H1 (cell line): ENCODE data around the gene CNIH1. TPM values are rescaled to one million over a fixed set of nuclear protein-coding genes. Genes with fewer than 3 reads are reported as not detected.

Experiments used
- CTCF ChIA-PET: fragments of 300-600 bp; sonication (Branson Sonifier 250); formaldehyde crosslinking; loops from one replicate; lab custom pipeline; 2021; ENCODE audit not compliant: partially characterized antibody; lab: Charles Lee
- POLR2A ChIA-PET: fragments of 300-600 bp; sonication (Branson Sonifier 250); formaldehyde crosslinking; loops from one replicate; lab custom pipeline; 2021; ENCODE audit warnings: inconsistent platforms; ENCODE audit not compliant: partially characterized antibody; lab: Charles Lee
- DNase-seq, 2 experiments: peaks; one replicate each; pipeline versions ENCODE4 v3.0.0 to v3.0.0-alpha.2; 2010 to 2022; ENCODE audit warnings: low spot score in 2 of 2, low read depth in 1 of 2, mixed read lengths in 1 of 2
- FAIRE-seq: peaks from 2 replicates; lab custom pipeline; 2011; peaks lifted over from hg19 to GRCh38; lab: Jason Lieb, UNC
- H2AFZ ChIP-seq: 2 replicates; pipeline ENCODE4 v1.8.1; 2012; ENCODE audit warnings: low read length, inconsistent platforms
- H2AK5ac ChIP-seq: 2 replicates; pipeline ENCODE4 v1.6.1; 2013; ENCODE audit warnings: low read depth, low read length
- H2BK120ac ChIP-seq: replicated peaks from 2 replicates; pipeline ENCODE3; 2013; ENCODE audit warnings: low read depth, low read length, inconsistent platforms
- H2BK12ac ChIP-seq: 2 replicates; pipeline ENCODE4 v1.6.1; 2013; ENCODE audit warnings: low read depth, low read length
- H2BK15ac ChIP-seq: 2 replicates; pipeline ENCODE4 v1.6.1; 2013; ENCODE audit warnings: low read length
- H2BK20ac ChIP-seq: 2 replicates; pipeline ENCODE4 v1.6.1; 2013; ENCODE audit warnings: low read length
- H2BK5ac ChIP-seq: 2 replicates; pipeline ENCODE4 v1.6.1; 2013; ENCODE audit warnings: low read depth, low read length
- H3K14ac ChIP-seq: 2 replicates; pipeline ENCODE4 v1.6.1; 2013; ENCODE audit warnings: inconsistent platforms; ENCODE audit not compliant: insufficient read length
- H3K18ac ChIP-seq: 2 replicates; pipeline ENCODE4 v1.6.1; 2013; ENCODE audit warnings: low read length; ENCODE audit errors: extremely low read depth
- H3K23ac ChIP-seq: 2 replicates; pipeline ENCODE4 v1.6.1; 2013; ENCODE audit warnings: inconsistent platforms; ENCODE audit not compliant: insufficient read length
- H3K23me2 ChIP-seq: 2 replicates; pipeline ENCODE4 v1.6.1; 2013; ENCODE audit warnings: low read depth, low read length
- H3K27ac ChIP-seq: 2 replicates; pipeline ENCODE4 v1.6.1; 2011; ENCODE audit warnings: low read depth, low read length, inconsistent platforms
- H3K27me3 ChIP-seq, 4 experiments: replicated peaks in 1 of 4; 1 replicate in 1 of 4; 2 replicates in 3 of 4; pipeline versions ENCODE4 v1.6.1 to v1.8.1; 2011 to 2013; ENCODE audit warnings: low read length in 3 of 4, mild to moderate bottlenecking in 3 of 4, inconsistent platforms in 2 of 4, mixed read lengths in 2 of 4, moderate library complexity in 1 of 4; ENCODE audit not compliant: control insufficient read depth in 3 of 4, insufficient read depth in 3 of 4; ENCODE audit errors: extremely low read depth in 1 of 4
- H3K36me3 ChIP-seq, 4 experiments: 2 replicates each; pipeline versions ENCODE4 v1.6.1 to v1.8.1; 2011 to 2013; ENCODE audit warnings: mild to moderate bottlenecking in 4 of 4, low read length in 3 of 4, moderate library complexity in 2 of 4, control low read depth in 1 of 4, inconsistent platforms in 1 of 4; ENCODE audit not compliant: insufficient read depth in 4 of 4, control insufficient read depth in 2 of 4
- H3K4ac ChIP-seq: replicated peaks from 2 replicates; pipeline ENCODE3; 2013; ENCODE audit warnings: low read length, low read depth, mixed read lengths, inconsistent platforms; ENCODE audit not compliant: insufficient read length
- H3K4me1 ChIP-seq, 4 experiments: replicated peaks in 1 of 4; 1 replicate in 1 of 4; 2 replicates in 3 of 4; pipeline versions ENCODE4 v1.6.1 to v1.8.1; 2011 to 2013; ENCODE audit warnings: low read length in 3 of 4, inconsistent platforms in 2 of 4, mixed read lengths in 1 of 4; ENCODE audit not compliant: insufficient read depth in 4 of 4, control insufficient read depth in 3 of 4
- H3K4me2 ChIP-seq, 2 experiments: 2 replicates each; pipeline versions ENCODE4 v1.6.1 to v1.8.1; 2011 to 2013; ENCODE audit warnings: low read depth in 2 of 2, low read length in 2 of 2, control low read depth in 1 of 2, inconsistent platforms in 1 of 2, mild to moderate bottlenecking in 1 of 2; ENCODE audit not compliant: insufficient read depth in 1 of 2
- H3K4me3 ChIP-seq, 4 experiments: fragments of 200-600, 300-600 bp in 1 of 4; sonication (generic), shearing (Covaris generic), sonication (Bioruptor Twin) in 1 of 4; 2 replicates each; pipeline versions ENCODE4 v1.5.1 to v1.8.1; 2011 to 2016; ENCODE audit warnings: low read length in 4 of 4, low read depth in 3 of 4, control low read depth in 2 of 4, inconsistent platforms in 2 of 4, mild to moderate bottlenecking in 2 of 4, mixed read lengths in 1 of 4, moderate library complexity in 1 of 4; ENCODE audit not compliant: insufficient read depth in 2 of 4; ENCODE audit errors: extremely low read depth in 1 of 4
- H3K56ac ChIP-seq: replicated peaks from 2 replicates; pipeline ENCODE3; 2013; ENCODE audit warnings: low read depth, mild to moderate bottlenecking, mixed read lengths, low read length, inconsistent platforms; ENCODE audit not compliant: insufficient read length
- H3K79me1 ChIP-seq: 2 replicates; pipeline ENCODE4 v1.6.1; 2013; ENCODE audit warnings: low read depth, low read length, control low read depth
- H3K79me2 ChIP-seq, 2 experiments: 2 replicates each; pipeline versions ENCODE4 v1.6.1 to v1.8.1; 2012 to 2013; ENCODE audit warnings: low read length in 2 of 2, mild to moderate bottlenecking in 2 of 2, inconsistent platforms in 1 of 2; ENCODE audit not compliant: insufficient read depth in 2 of 2, control insufficient read depth in 1 of 2
- H3K9ac ChIP-seq, 4 experiments: replicated peaks in 1 of 4; 1 replicate in 1 of 4; 2 replicates in 3 of 4; pipeline versions ENCODE4 v1.6.1 to v1.8.1; 2011 to 2013; ENCODE audit warnings: low read depth in 3 of 4, low read length in 3 of 4, control low read depth in 2 of 4, mild to moderate bottlenecking in 2 of 4, moderate library complexity in 2 of 4, inconsistent platforms in 1 of 4; ENCODE audit errors: extremely low read depth in 1 of 4
- H3K9me3 ChIP-seq, 2 experiments: 2 replicates each; pipeline versions ENCODE4 v1.6.1 to v1.8.1; 2012 to 2013; ENCODE audit warnings: mild to moderate bottlenecking in 2 of 2, moderate library complexity in 2 of 2, control low read depth in 1 of 2, inconsistent platforms in 1 of 2, low read depth in 1 of 2, low read length in 1 of 2, mixed read lengths in 1 of 2; ENCODE audit not compliant: insufficient read depth in 2 of 2
- H4K20me1 ChIP-seq, 2 experiments: replicated peaks in 1 of 2; 2 replicates each; pipeline versions ENCODE3 to v1.8.1; 2011 to 2013; ENCODE audit warnings: inconsistent platforms in 2 of 2, low read length in 2 of 2, mild to moderate bottlenecking in 1 of 2; ENCODE audit not compliant: insufficient read depth in 2 of 2, control insufficient read depth in 1 of 2
- H4K5ac ChIP-seq: 2 replicates; pipeline ENCODE4 v1.6.1; 2013; ENCODE audit warnings: low read length, low read depth, mixed read lengths, inconsistent platforms; ENCODE audit not compliant: insufficient read length
- H4K8ac ChIP-seq: 2 replicates; pipeline ENCODE4 v1.8.0; 2013; ENCODE audit warnings: mild to moderate bottlenecking, moderate library complexity, low read length, inconsistent platforms; ENCODE audit not compliant: insufficient read depth; ENCODE audit errors: extremely low read depth
- H4K91ac ChIP-seq: replicated peaks from 2 replicates; pipeline ENCODE3; 2013; ENCODE audit warnings: low read length, mixed read lengths, inconsistent platforms; ENCODE audit not compliant: insufficient read length
- BACH1 ChIP-seq: IDR thresholded peaks from 2 replicates; pipeline ENCODE4 v1.6.1; 2012; ENCODE audit warnings: low read length, improper control_type of control experiment
- BCL11A ChIP-seq, 2 experiments: IDR thresholded peaks; one replicate each; pipeline ENCODE4 v1.6.1; 2011; ENCODE audit warnings: low read depth in 2 of 2, low read length in 2 of 2, mild to moderate bottlenecking in 2 of 2
- HDAC2 ChIP-seq, 2 experiments: fragments of 300-600 bp in 1 of 2; sonication (generic) in 1 of 2; IDR thresholded peaks; 2 replicates each; pipeline ENCODE4 v1.6.1; 2011 to 2012; ENCODE audit warnings: low read depth in 2 of 2, low read length in 2 of 2, mild to moderate bottlenecking in 2 of 2, moderate library complexity in 2 of 2, borderline replicate concordance in 1 of 2, inconsistent platforms in 1 of 2
- POLR2AphosphoS5 ChIP-seq: IDR thresholded peaks from 2 replicates; pipeline ENCODE4 v1.6.1; 2011; ENCODE audit warnings: low read depth, low read length
- RXRA ChIP-seq: IDR thresholded peaks from 2 replicates; pipeline ENCODE4 v1.6.1; 2011; ENCODE audit warnings: low read depth, mild to moderate bottlenecking, low read length, moderate library complexity; ENCODE audit not compliant: insufficient read depth
- TBP ChIP-seq: IDR thresholded peaks from 2 replicates; pipeline ENCODE4 v1.6.1; 2011; ENCODE audit warnings: low read depth, low read length, improper control_type of control experiment
- WGBS, 2 experiments: shearing (Covaris generic) in 1 of 2; methylation state at CpG; one replicate each; pipeline versions ENCODE4 v1.1.6 to v1.1.7; 2013 to 2015; ENCODE audit warnings: low lambda C conversion rate in 2 of 2, mixed read lengths in 2 of 2, inconsistent platforms in 1 of 2, low coverage in 1 of 2, missing lambda C conversion rate in 1 of 2; ENCODE audit not compliant: insufficient replicate concordance in 2 of 2, insufficient coverage in 1 of 2, insufficient read length in 1 of 2; ENCODE audit errors: extremely low coverage in 1 of 2, missing lambda C conversion rate in 1 of 2; 5-methylcytosine and 5-hydroxymethylcytosine counted together
- polyA plus RNA-seq, 7 experiments: library from polyadenylated mRNA; depleted of rRNA in 3 of 7; stranded (reverse) in 5 of 7; unstranded in 2 of 7; fragments of >200 nt in 5 of 7; fragments of 200-250 nt in 2 of 7; gene quantifications; 1 replicate in 5 of 7; 2 replicates in 1 of 7; 4 replicates in 1 of 7; pipeline versions ENCODE4 v1.2.1 to v1.2.3, GENCODE V29; 2011 to 2013; ENCODE audit warnings: missing spikeins in 2 of 7, mixed read lengths in 2 of 7
- total RNA-seq: library from RNA; stranded (reverse); fragmentation: NEBNext Ultra II Directional; extraction: Animal tissue kit (Norgen Biotek cat#: 25700); gene quantifications from 2 replicates; pipeline ENCODE4 v1.2.1, GENCODE V29; 2021
- TF ChIP-seq, protein P1 (sequence below): IDR thresholded peaks from 2 replicates; pipeline ENCODE4 v1.6.1; 2012; ENCODE audit warnings: inconsistent platforms

The CNIH1 gene
- total and polyA plus RNA-seq, 2 of the 8 experiments (the other 6 are each of a cell fraction or from before 2014, with no cell fraction given), result 119 to 333 TPM

DNA sequence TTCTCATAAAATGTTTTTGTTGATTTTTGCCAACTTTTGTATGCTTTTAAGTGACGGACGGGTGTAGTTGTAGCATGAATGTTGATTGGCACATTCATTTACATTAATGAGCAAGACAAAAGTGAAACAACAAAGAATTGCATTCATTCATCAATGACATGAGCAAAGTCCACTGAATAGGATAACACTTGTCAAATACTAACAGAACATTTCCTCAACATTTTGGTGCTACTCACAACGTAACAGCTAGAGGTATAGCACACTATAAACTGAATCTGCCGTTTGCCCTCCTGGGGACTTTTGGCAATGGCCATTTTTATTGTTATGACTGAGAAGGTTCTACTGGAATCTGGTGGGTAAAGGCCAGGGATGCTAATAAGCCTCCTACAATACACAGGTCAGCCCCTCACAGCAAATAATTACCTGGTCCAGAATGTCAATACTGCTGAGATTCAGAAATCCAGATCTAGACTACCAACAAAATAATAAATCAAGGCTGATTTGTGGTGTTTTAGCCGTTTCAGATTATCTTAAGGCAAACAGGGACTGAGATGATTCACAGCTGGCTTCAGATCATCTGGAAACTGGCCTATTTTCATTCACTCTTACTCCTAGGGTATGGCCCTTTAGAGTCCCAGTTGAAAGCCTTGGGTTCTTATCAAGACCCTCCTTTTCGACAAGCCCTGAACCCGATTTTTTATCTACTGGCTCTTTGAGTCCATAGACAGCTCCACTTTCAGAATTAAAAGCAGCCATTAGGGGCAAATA lies 66.9 kb downstream of the CNIH1 start:
- H3K27ac ChIP-seq, result no peak overlapping the region
- H2AFZ ChIP-seq, result no peak overlapping the region
- CTCF ChIA-PET, result interaction anchor here (0.7 to 3.8 kb wide), 3 partner anchors 7 to 119 kb away, joined by 4 to 16 read pairs (median 4); no protein-coding TSS in a partner anchor
- POLR2A ChIA-PET, result no interaction called here
- no peak for TF ChIP-seq POLR2AphosphoS5
- no peak for TF ChIP-seq BCL11A (IDR thresholded peaks at IDR 0.05; ENCODE audit: low read depth in 2 of 2, low read length in 2 of 2)
- TF ChIP-seq BACH1, result no peak
- TF ChIP-seq RXRA, result no peak
- TF ChIP-seq, protein P1, sequence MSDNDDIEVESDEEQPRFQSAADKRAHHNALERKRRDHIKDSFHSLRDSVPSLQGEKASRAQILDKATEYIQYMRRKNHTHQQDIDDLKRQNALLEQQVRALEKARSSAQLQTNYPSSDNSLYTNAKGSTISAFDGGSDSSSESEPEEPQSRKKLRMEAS, result no peak
- TF ChIP-seq HDAC2 (IDR thresholded peaks at IDR 0.05; ENCODE audit: borderline replicate concordance in 1 of 2, low read depth in 2 of 2, low read length in 2 of 2), result no peak
- TF ChIP-seq TBP, result no peak
- H3K23ac ChIP-seq, result no peak overlapping the region
- no peak overlapping the region for H3K14ac ChIP-seq
- no peak for FAIRE-seq
- H4K91ac ChIP-seq, result no peak overlapping the region
- H3K9ac ChIP-seq, result no peak overlapping the region
- no peak overlapping the region for H3K4me2 ChIP-seq
- H3K9me3 ChIP-seq, result no peaks in the 10 kb centered on the region
- no peak overlapping the region; the same call in 1 of the 2 replicates for H2BK5ac ChIP-seq
- H2AK5ac ChIP-seq, result no peak overlapping the region
- H3K56ac ChIP-seq, result no peak overlapping the region
- H2BK12ac ChIP-seq, result no peak overlapping the region
- no peaks in the 10 kb centered on the region for H3K23me2 ChIP-seq
- H3K4me1 ChIP-seq, result peaks cover 1 to 11% (median 3%) of the 10 kb centered on the region in 4 experiments; a peak in 3 of 7 replicates
- H3K4ac ChIP-seq, result no peak overlapping the region
- no peaks in the 10 kb centered on the region for H3K79me2 ChIP-seq
- no peak overlapping the region for H2BK20ac ChIP-seq
- H4K8ac ChIP-seq, result no peak overlapping the region
- H4K20me1 ChIP-seq, result no peaks in the 10 kb centered on the region
- no peaks in the 10 kb centered on the region for H3K36me3 ChIP-seq
- H3K4me3 ChIP-seq, result no peak overlapping the region
- DNase-seq, result peak in 1 of 2 experiments; percentile 30
- H3K27me3 ChIP-seq, result no peaks in the 10 kb centered on the region
- WGBS, 2 experiments, result 68% methylated on average over 7 of the region's 7 CpGs; no CpG with 5 or more reads in 1 of the 2 experiments
- no peak overlapping the region for H2BK15ac ChIP-seq
- H3K18ac ChIP-seq, result no peak overlapping the region
- no peaks in the 10 kb centered on the region for H3K79me1 ChIP-seq
- H4K5ac ChIP-seq, result no peak overlapping the region
- no peak overlapping the region for H2BK120ac ChIP-seq
